ENCODE results near the gene PAPPA.
A peak's percentile ranks its signal among the peaks of the same experiment; 100 is the strongest.

PAPPA gene

DNA sequence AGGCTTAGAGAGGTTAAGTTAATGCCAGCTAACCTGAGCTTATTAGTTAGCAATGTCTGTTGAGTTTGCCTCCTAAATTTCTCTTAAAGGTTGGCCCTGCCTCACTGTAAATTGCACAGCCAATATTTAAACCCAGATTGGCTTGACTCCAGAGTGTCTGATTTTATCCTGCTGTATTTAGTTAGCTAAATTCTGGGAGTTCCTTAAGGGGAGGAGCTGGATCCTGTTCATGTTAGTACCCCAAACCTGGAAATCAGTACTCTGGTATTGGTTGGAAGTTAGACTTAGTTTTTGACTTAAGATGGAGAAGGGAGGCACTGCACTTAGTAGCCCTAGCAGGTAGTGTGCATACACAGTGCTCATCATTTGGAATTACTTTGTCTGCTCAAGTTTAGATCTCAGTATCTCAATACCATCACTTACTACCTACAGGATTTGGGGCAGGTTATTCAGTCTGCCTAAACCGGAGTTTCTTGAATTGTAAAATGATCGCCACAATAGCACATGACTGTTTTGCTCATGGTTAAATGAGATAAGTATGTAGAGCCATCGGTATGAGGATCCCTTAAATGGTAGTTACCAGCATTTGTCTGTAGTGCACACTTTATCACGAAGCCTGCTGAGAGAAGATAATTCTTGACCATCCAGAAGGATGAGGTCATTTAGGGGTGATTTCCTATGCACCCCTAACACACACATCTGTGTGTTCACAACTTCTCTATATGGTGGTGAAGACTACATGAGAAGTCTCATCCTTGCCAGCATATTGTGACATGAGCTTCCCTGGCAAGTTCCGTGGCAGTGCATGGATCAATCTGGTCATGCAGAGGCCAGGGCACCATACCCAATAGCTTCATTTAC lies 268.8 kb downstream of the PAPPA start:
- DNase-seq (ENCODE audit: low read depth): no peak

DNA sequence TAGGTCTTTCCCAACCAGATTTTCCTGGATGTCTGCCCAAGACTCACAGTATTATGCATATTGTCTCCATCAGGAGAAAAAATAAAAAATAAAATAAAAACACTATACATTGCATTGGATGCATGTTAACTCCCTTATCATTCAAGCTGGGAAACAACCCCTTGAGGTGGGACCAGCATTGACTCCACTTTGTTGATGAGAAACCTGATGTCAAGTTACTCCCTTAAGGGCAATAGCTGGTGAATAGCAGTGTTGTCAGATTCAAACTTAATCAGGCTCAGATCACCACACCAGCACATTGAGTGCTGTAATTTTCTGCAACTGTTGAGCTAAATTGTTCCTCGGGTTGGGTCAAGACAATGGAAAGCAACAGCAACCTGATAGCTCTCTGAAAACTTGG lies 269.6 kb downstream of the PAPPA start:
- no peak for DNase-seq (ENCODE audit: low read depth)

DNA sequence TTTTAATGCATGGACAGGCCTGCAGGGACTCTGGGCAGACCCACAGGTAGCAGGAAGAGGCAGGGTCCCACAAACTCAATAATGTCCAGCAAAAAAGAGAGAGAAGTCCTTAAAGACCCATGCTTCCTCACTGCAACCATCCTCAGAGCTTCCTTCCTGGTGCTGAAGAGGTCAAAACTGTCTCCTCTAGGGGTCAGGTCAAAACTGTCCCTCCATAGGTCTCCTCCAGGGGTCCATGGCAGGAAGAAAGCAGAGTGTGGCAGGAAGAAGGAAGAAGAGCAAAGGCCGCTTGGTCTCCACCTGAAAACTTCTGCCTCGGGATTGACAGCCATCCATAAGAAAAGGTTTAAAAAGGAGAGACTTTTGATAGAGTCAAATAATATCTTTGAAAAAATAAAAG lies 271.7 kb downstream of the PAPPA start:
- DNase-seq (ENCODE audit: low read depth): no peak

DNA sequence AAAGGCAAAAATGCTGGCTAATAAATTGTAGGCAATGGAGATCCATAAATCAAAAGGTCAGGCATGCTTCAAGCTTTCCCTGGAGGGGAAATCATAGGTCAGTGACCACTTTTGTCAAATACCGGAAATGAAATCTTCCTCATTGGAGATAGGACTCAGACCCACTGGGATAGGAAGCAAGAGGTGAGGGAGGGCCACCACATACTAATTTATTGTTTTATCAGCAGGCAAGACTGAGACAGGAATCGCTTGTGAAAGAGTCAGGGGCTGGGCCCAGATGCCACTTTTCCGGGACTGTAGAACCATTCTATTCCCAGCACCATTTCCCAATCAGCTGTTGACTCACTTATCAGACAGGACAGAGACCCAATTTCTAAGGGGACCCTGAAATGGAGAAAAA lies 277.3 kb downstream of the PAPPA start:
- DNase-seq (ENCODE audit: low read depth): no peak

DNA sequence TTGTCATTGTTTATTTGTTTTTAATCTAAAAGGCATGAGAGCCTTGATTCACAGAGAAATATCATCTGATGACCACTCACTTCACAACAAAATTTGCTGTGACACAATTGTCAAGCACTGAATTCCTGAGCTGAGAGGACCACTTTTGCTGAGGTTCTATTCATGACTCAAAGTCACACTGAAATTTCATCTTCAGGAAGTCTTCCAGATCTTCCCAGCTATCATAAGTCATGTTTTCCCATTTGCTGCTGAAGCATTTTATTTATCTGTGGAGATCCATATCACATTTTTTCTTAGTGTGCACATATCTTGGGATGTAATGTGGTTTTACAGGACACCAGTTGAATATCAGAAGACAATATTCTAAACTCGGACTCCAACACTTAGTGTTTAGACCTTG lies 278.5 kb downstream of the PAPPA start:
- DNase-seq (ENCODE audit: low read depth): peak; percentile 38

DNA sequence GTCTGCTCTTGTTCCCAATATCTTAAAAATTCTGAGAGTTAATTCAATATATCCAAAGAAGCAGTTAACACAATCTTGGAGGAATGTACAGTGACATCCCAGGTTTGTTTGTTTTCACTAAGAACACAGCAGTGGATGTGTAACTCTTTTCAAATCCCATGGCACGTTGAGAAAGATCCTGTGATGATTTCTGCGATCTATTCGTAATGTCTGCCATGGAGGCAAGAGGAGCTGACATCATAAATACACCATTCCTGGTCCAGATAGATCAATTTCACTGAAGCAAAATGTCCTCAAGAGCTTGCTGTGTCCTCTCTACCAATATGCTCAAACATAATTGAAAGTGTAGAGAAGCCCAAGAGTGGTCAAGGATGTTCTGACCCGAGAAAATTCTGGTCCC lies 280.7 kb downstream of the PAPPA start:
- no peak for DNase-seq (ENCODE audit: low read depth)

DNA sequence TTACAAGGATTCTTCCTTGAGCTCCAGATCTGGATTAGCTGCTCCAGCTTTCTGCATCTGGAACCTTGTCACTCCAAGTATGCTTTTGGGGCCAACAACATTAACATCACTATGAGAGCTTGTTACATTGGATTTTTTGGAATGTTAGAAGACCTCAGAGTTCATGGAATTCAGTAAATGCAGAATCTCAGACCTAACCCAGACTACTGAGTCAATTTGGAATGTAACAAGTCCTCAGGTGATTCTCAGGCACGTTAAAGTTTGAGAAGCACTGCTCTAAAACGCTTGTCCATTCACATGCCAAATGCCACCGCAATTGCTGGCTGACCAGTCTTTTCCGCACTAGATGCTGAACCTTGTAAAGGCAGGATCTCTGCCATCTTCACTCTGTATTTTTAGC lies 282.1 kb downstream of the PAPPA start:
- DNase-seq (ENCODE audit: low read depth): no peak

DNA sequence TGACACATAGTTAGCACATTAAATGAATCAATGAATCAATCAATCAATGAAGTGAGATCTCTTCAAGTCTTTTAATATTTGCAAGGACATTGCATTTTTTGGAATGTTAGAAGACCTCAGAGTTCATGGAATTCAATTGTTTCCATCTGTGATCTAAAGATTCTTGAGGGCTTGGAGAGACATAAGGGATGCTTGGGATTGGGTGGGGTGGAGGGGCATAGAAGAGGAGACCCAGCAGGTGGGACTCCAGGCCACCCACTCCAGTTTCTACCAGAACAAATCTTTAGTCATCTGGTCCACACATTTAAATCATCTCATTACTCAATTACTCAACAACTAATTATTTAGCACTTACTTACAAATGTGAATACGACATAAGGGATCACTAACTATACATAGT lies 282.5 kb downstream of the PAPPA start:
- DNase-seq (ENCODE audit: low read depth): no peak

DNA sequence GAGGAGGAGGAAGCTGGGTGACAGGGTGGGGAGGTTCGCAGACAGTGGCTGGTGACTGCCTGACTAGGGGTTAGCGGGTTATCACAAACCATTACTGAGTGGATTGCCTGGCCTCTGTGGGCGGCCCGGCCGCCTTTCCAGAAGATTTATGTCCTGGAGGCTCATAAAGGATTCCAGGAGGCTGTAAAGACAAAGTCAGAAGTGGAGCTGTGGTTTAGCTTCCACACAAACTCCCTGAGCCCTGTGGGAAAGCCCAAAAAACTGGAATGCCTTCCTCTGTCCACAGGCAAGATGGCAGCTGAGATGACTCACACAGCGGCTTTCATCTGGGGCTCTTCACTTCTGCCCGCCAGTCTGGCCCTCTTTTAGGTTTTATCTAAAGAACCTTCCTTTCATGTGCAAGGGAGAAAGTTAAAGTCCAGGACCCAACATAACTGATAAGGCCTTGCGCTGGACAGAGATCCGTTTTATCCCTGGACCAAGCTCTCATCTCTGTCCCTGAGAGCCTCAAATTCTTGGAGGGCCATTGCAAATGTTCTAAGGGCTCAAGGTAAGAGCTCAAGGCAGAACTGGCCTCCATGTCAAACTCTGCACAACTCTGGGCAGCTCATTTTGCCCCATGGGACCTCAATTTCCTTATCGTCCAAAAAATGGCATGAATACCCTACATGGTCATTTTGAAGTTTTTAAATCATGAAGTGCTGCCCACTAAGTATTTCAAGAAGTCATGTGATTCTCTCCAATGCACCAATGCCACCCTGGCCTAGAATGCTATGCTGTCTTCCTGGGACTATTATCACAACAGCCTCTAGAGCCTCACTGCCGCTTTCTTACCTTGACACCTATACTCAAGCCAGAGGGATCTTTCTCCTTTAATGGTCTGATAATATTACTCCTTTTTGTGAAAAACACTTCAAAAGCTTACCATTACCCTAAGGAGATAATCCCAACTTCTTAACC lies 284.1 kb downstream of the PAPPA start:
- DNase-seq (ENCODE audit: low read depth): peak; percentile 94

DNA sequence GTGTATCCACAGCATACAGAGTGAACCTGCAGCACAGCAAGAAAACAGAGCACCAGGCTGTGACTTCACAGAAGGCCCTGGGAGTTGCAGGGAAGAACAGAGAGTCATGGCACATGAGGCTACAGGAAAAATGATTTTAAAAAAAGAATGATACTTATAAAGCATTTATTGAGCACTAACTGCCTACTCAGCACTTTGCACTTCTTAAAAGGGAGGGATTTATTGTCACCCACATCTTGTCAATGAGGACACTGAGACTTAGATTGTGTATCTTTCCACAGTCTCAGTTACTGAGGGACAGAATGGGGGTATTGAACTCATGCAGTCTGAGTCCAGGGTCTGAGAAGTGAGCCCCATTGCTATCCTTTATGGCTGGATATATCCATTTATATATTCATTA lies 288.9 kb downstream of the PAPPA start:
- DNase-seq (ENCODE audit: low read depth): no peak

DNA sequence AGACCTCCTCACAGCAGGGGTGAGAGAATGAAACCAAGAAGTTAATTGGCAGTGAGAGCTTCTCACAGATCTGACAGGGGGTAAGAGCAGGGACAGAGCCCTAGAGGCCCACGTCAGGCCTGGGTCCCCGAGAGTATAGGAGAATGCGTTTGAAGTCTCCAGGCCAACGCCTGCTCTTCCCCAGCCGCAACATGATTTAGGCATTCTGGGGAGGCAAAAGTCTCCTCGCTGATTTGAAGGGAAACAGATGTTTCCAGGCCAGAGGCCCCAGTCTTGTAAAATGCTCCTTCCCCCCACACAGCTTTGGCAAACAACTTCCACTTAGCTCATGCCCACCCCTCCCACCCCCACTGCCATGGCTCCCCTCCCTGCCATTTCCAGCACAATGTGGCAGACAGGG lies 294.3 kb downstream of the PAPPA start:
- no peak for DNase-seq (ENCODE audit: low read depth)

DNA sequence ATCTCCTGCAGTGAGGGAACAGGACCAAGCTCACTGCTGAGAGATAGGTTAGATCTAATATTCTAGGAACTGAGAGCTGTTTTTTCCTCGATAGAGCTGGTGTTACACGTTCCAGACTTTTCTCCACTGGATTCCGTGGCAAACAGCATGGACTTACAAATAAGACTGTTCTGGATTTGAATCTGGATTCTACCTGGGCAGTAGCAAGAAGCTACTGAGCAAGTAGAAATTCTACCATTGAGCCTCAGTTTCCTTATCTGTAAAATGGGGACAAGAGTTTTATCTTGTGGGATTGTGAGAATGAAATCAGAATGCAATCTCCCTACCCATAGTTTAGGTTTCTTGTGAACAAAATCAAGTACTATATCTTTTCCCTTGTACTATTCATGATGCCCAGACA lies 294.8 kb downstream of the PAPPA start:
- DNase-seq (ENCODE audit: low read depth): no peak

DNA sequence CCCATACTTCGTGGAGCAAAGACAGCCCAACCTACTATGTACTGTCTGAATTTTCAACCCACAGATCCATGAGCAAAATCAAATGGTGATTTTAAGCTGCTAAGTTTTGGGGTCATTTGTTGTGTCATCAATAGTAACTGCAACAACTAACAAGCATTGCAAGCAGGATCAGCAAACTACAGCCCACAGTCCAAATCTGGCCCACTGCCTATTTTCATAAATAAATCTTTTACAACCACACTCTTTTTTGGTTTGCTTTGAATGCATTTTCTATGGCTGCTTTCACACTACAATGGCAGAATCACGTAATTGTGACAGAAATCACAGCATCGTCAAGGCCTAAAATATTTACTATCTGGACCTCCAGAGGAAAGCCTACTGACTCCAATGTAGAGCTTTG lies 296.4 kb downstream of the PAPPA start:
- no peak for DNase-seq (ENCODE audit: low read depth)

DNA sequence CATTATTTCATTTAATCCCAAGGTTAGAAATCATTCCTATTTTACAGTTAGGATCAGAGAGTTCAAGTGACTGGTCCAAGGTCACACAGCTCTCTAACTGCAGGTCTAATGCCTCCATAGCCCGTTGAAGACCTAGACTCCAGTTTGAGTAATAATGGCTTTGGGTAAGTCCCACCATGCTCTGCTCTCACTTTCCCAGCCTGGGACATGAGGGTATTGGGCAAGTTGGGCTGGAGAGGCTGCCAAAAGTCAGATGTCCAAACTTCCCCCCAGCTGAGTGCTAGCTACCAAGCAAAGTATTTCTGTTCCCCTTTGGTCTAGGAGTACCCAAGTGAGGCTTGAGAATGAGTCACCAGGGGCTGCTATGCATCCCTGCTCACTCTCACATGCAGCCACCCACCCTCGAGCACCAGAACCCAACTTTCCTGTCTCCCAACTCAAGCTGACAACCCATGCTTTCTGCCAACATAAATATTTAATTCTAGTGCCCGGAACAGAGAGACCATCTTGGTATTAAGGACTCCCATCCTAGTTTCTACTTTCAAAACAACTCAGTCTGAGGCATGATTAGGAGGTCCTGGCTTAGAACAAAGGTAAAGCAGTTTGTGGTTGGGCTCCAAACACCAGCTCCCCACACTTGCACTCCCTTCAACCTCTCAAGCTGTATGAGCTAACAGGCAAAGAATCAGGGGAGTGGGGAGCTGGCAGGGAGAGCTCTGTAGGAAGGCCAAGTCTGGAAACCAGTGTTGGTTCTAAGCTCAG lies 297.0 kb downstream of the PAPPA start:
- DNase-seq (ENCODE audit: low read depth): peak; percentile 79

DNA sequence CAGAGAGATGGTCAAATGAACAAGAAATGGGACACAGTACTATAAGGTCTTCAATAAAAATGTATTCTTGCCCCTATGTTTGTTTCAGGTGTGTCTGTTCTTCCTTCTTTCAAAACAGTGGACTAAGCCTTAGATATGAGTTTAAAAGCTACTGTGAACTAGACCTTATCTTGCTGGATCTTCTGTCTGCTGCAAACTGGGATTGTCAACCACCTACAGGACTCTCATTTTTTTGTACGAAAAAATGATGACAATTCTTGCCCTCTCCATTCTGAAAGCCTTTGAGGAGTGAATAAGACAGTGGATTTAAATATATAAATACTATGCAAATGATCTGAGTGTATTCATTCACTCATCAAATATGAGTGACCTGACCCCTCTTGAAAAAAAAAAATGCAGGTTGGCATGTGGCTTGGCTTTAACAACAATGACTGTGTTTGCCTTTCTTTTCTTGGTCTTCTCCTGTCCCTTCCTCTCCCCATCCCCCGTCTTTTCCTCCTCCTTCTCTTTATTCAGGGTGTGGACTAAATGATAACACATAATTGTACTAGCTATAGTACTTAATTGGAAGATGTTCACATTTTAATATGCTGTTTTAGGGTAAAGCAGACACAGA lies 298.0 kb downstream of the PAPPA start:
- no peak for DNase-seq (ENCODE audit: low read depth)

Measured in amniotic epithelial cell (primary cell).